ENCODE results near the gene MSI2.

- no peak for TF ChIP-seq CTCF (IDR thresholded peaks at IDR 0.05)
- TF ChIP-seq POLR2A (IDR thresholded peaks at IDR 0.05) = no peak
Measured at GRCh38 chr17:57555636-57556175, 299.4 kb downstream of the MSI2 start.

All from thyroid gland (tissue), 4 donors.